Measurements from ENCODE around the gene LAMC2.

Gene LAMC2

DNA sequence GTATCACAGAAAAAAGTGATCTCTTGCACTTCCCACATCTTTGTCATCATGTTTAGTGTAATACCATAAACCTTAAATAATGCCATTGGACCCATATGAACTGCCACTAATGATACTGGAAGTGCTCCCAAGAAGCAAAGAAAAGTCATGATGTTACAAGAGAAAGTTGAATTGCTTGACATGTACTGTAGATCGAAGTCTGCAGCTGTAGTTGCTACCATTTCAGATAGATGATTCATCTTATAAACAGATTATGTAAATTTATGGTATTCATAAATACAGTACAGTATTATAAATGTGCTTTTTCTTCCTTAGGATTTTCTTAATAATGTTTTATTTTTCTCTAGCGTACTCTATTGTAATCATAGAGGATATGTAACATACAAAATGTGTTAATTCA, 30.1 kb upstream of the LAMC2 start:
- TF ChIP-seq EZH2 (IDR thresholded peaks at IDR 0.05; ENCODE audit: borderline replicate concordance, low read depth, low read length, severe bottlenecking), result no peak
- TF ChIP-seq, protein P1, sequence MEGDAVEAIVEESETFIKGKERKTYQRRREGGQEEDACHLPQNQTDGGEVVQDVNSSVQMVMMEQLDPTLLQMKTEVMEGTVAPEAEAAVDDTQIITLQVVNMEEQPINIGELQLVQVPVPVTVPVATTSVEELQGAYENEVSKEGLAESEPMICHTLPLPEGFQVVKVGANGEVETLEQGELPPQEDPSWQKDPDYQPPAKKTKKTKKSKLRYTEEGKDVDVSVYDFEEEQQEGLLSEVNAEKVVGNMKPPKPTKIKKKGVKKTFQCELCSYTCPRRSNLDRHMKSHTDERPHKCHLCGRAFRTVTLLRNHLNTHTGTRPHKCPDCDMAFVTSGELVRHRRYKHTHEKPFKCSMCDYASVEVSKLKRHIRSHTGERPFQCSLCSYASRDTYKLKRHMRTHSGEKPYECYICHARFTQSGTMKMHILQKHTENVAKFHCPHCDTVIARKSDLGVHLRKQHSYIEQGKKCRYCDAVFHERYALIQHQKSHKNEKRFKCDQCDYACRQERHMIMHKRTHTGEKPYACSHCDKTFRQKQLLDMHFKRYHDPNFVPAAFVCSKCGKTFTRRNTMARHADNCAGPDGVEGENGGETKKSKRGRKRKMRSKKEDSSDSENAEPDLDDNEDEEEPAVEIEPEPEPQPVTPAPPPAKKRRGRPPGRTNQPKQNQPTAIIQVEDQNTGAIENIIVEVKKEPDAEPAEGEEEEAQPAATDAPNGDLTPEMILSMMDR (IDR thresholded peaks at IDR 0.05; ENCODE audit: borderline replicate concordance, extremely low read depth, low read length, poor library complexity, severe bottlenecking), result no peak
- Histone ChIP-seq H3K27ac (ENCODE audit: low read length) (no peak overlapping the region), H3K9ac (ENCODE audit: low read depth, low read length) (no peak overlapping the region), H3K79me2 (ENCODE audit: insufficient read depth, low read length) (no peaks in the 10 kb centered on the region), H3K4me3 (ENCODE audit: low read depth in 1 of 2, low read length in 2 of 2) (no peak overlapping the region), H3K9me3 (ENCODE audit: insufficient read depth, low read length, severe bottlenecking) (no peaks in the 10 kb centered on the region), H3K27me3 (ENCODE audit: insufficient read depth, low read length, poor library complexity) (no peaks in the 10 kb centered on the region), H3K4me1 (ENCODE audit: insufficient read depth, low read length) (no peaks in the 10 kb centered on the region), H2AFZ (ENCODE audit: low read depth, low read length) (no peak overlapping the region), H3K4me2 (ENCODE audit: insufficient read depth, low read length) (no peak overlapping the region), H3K36me3 (ENCODE audit: insufficient read depth, low read length) (no peaks in the 10 kb centered on the region), H4K20me1 (ENCODE audit: insufficient read depth, low read length) (no peaks in the 10 kb centered on the region)
- no peak for ATAC-seq (ENCODE audit: insufficient read depth, low read depth)
- no peak for DNase-seq

DNA sequence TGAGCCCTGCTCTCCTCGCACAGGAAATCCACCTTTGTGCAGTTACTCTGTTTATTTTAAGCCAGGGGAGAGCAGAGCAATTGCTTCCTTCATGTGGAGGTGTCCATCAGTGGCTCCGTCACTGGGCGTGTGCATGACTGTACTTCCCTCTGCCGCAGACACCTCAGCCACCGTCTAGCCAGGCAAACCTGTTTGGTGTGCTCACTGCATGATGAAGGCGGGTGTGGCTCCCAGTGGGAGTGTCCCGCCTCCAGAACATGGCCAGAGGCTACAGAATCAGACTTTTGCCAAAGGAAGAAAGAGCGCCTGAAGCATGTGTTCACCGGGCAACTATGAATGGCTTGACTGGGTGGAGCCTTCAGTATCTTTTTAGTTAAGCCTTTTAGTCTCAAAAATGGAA, 26.1 kb upstream of the LAMC2 start:
- Histone ChIP-seq H4K20me1 (ENCODE audit: insufficient read depth, low read length) (no peaks in the 10 kb centered on the region), H3K9me3 (ENCODE audit: insufficient read depth, low read length, severe bottlenecking) (no peaks in the 10 kb centered on the region), H3K4me2 (ENCODE audit: insufficient read depth, low read length) (no peak overlapping the region), H3K4me1 (ENCODE audit: insufficient read depth, low read length) (no peaks in the 10 kb centered on the region), H3K27me3 (ENCODE audit: insufficient read depth, low read length, poor library complexity) (no peaks in the 10 kb centered on the region), H3K9ac (ENCODE audit: low read depth, low read length) (no peak overlapping the region), H2AFZ (ENCODE audit: low read depth, low read length) (no peak overlapping the region), H3K27ac (ENCODE audit: low read length) (no peak overlapping the region), H3K36me3 (ENCODE audit: insufficient read depth, low read length) (no peaks in the 10 kb centered on the region), H3K79me2 (ENCODE audit: insufficient read depth, low read length) (no peaks in the 10 kb centered on the region), H3K4me3 (ENCODE audit: low read depth in 1 of 2, low read length in 2 of 2) (no peak overlapping the region)
- TF ChIP-seq, protein P1 (IDR thresholded peaks at IDR 0.05; ENCODE audit: borderline replicate concordance, extremely low read depth, low read length, poor library complexity, severe bottlenecking), result no peak
- no peak for TF ChIP-seq EZH2 (IDR thresholded peaks at IDR 0.05; ENCODE audit: borderline replicate concordance, low read depth, low read length, severe bottlenecking)
- DNase-seq (no peak), ATAC-seq (ENCODE audit: insufficient read depth, low read depth) (no peak)

DNA sequence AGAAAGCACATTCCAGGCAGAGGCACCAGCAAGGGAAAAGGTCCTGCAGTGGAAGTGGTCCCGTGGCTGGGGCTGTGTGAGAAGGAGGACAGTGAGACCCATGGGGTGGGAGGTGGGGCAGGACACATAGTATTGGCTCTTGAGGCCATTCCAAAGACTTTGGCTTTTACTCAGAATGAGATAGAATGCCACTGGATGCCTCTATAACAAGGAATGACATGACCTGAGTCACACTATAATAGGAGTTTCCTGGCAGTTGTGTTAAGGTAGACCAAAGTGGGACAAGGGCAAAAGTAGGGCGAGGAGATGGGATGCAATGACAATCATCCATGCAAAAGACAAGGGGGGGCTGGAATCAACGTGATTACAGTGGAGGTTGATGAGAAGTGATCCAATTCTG, 24.7 kb upstream of the LAMC2 start:
- no peak for ATAC-seq (ENCODE audit: insufficient read depth, low read depth)
- no peaks in the 10 kb centered on the region for H4K20me1 ChIP-seq (ENCODE audit: insufficient read depth, low read length)
- no peak for TF ChIP-seq EZH2 (IDR thresholded peaks at IDR 0.05; ENCODE audit: borderline replicate concordance, low read depth, low read length, severe bottlenecking)
- TF ChIP-seq, protein P1 (IDR thresholded peaks at IDR 0.05; ENCODE audit: borderline replicate concordance, extremely low read depth, low read length, poor library complexity, severe bottlenecking), result no peak
- no peaks in the 10 kb centered on the region for H3K9me3 ChIP-seq (ENCODE audit: insufficient read depth, low read length, severe bottlenecking)
- no peak overlapping the region for H3K4me2 ChIP-seq (ENCODE audit: insufficient read depth, low read length)
- H3K36me3 ChIP-seq (ENCODE audit: insufficient read depth, low read length), result no peaks in the 10 kb centered on the region
- no peak overlapping the region for H3K27ac ChIP-seq (ENCODE audit: low read length)
- no peaks in the 10 kb centered on the region for H3K79me2 ChIP-seq (ENCODE audit: insufficient read depth, low read length)
- no peaks in the 10 kb centered on the region for H3K4me1 ChIP-seq (ENCODE audit: insufficient read depth, low read length)
- H2AFZ ChIP-seq (ENCODE audit: low read depth, low read length), result no peak overlapping the region
- H3K27me3 ChIP-seq (ENCODE audit: insufficient read depth, low read length, poor library complexity), result no peaks in the 10 kb centered on the region
- H3K9ac ChIP-seq (ENCODE audit: low read depth, low read length), result no peak overlapping the region
- no peak for DNase-seq
- H3K4me3 ChIP-seq (ENCODE audit: low read depth in 1 of 2, low read length in 2 of 2), result no peak overlapping the region

DNA sequence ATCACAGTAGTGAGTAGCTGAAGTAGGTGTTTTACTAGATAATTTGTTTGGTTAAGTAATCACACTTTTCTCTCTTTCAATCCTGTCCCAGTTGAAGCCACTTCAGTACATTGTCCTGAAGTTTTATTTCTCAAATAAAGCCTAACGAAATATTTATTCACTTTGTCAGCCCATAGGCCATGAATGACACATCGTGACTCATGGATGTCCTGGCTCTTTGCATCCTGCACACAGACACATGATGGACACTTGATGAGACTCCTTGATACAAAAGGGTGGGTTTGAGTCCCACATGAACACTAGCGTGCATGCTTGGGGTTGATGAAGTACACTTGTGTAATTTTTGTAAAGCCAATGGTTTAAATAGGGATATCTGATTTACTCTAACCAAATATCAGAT, 22.7 kb upstream of the LAMC2 start:
- Histone ChIP-seq H3K4me3 (ENCODE audit: low read depth in 1 of 2, low read length in 2 of 2) (no peak overlapping the region), H3K79me2 (ENCODE audit: insufficient read depth, low read length) (no peaks in the 10 kb centered on the region), H3K9ac (ENCODE audit: low read depth, low read length) (no peak overlapping the region), H3K4me2 (ENCODE audit: insufficient read depth, low read length) (no peak overlapping the region), H3K27me3 (ENCODE audit: insufficient read depth, low read length, poor library complexity) (no peaks in the 10 kb centered on the region), H3K4me1 (ENCODE audit: insufficient read depth, low read length) (no peaks in the 10 kb centered on the region), H3K9me3 (ENCODE audit: insufficient read depth, low read length, severe bottlenecking) (no peaks in the 10 kb centered on the region), H3K27ac (ENCODE audit: low read length) (no peak overlapping the region), H2AFZ (ENCODE audit: low read depth, low read length) (no peak overlapping the region), H4K20me1 (ENCODE audit: insufficient read depth, low read length) (no peaks in the 10 kb centered on the region), H3K36me3 (ENCODE audit: insufficient read depth, low read length) (no peaks in the 10 kb centered on the region)
- no peak for DNase-seq
- ATAC-seq (ENCODE audit: insufficient read depth, low read depth), result no peak
- no peak for TF ChIP-seq EZH2 (IDR thresholded peaks at IDR 0.05; ENCODE audit: borderline replicate concordance, low read depth, low read length, severe bottlenecking)
- TF ChIP-seq, protein P1 (IDR thresholded peaks at IDR 0.05; ENCODE audit: borderline replicate concordance, extremely low read depth, low read length, poor library complexity, severe bottlenecking), result no peak
